ENCODE data around the gene TMEM44. TPM values are rescaled to one million over a fixed set of nuclear protein-coding genes. Genes with fewer than 3 reads are reported as not detected.

TMEM44 gene
- polyA plus RNA-seq, 1 donor (not counting 4 experiments of a cell fraction or from before 2014, with no cell fraction given): 13.3 TPM

DNA sequence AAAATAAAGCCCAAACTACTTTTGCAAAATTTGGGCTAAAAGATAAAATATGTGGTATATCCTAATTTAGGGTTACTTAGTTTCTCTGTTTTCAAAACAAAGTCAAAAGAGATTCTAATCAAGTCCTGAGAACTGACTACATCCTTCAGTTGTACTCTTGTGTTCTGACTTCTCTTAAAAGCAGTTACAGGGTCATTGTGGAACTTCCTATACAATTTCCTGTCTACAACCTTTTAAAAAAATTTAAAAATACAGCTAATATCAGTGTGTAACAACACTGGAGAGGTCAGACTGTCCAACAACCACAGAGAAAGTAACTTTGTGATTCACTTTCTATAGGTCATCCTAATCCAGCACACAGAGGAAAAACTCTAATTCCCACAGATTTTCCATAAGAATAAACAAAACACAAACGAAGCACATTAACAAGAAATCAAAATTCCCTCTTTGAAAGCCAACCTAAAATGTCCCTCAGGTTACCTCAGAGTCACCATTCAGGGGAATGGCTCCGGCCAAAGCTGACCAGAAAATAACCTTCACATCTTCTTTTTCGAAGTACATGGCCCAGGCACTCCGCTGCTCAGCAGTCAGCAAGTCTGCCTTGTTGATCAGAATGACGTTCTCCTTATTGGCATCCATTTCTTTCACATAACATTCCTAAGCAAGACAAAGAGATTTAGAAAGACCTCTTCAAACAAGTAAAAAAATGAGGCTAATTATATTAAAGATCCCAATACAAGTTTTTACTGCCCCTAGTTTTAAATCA, 25.4 kb upstream of the TMEM44 start:
- DNase-seq (ENCODE audit: low read depth, low spot score): no peak
- dilution Hi-C loops (cut with MboI; ENCODE audit: extremely low pct_ligation_motif_present, low sequenced_read_pairs): no loop called here
- no peaks in the 10 kb centered on the region for H3K4me1 ChIP-seq (ENCODE audit: control insufficient read depth, extremely low read depth, insufficient read depth, low read length)
- no peak overlapping the region for H3K27ac ChIP-seq (ENCODE audit: control insufficient read depth, insufficient read depth, low read length)
- H3K9me3 ChIP-seq (ENCODE audit: control insufficient read depth, low read depth, low read length): no peaks in the 10 kb centered on the region
- peaks cover 1% of the 10 kb centered on the region for H3K79me2 ChIP-seq (ENCODE audit: control insufficient read depth, insufficient read depth, low read length)
- H3K9ac ChIP-seq (ENCODE audit: control insufficient read depth, extremely low read depth, insufficient read depth, low read length): no peak overlapping the region
- H3K4me3 ChIP-seq (ENCODE audit: control insufficient read depth in 2 of 3, extremely low read depth in 1 of 3, insufficient read depth in 2 of 3, low read depth in 1 of 3, low read length in 3 of 3): no peak overlapping the region
- no peak overlapping the region for H2AFZ ChIP-seq (ENCODE audit: control insufficient read depth, low read length)
- H4K20me1 ChIP-seq (ENCODE audit: control insufficient read depth, extremely low read depth, insufficient read depth, low read length): no peaks in the 10 kb centered on the region
- H3K27me3 ChIP-seq (ENCODE audit: control insufficient read depth, extremely low read depth, insufficient read depth, low read length): no peaks in the 10 kb centered on the region
- H3K36me3 ChIP-seq (ENCODE audit: control insufficient read depth in 2 of 2, extremely low read depth in 1 of 2, insufficient read depth in 2 of 2, low read length in 2 of 2): peaks cover 13 to 17% of the 10 kb centered on the region in 2 experiments
- TF ChIP-seq EZH2 (IDR thresholded peaks at IDR 0.05; ENCODE audit: low read length): no peak
- TF ChIP-seq, protein P1, sequence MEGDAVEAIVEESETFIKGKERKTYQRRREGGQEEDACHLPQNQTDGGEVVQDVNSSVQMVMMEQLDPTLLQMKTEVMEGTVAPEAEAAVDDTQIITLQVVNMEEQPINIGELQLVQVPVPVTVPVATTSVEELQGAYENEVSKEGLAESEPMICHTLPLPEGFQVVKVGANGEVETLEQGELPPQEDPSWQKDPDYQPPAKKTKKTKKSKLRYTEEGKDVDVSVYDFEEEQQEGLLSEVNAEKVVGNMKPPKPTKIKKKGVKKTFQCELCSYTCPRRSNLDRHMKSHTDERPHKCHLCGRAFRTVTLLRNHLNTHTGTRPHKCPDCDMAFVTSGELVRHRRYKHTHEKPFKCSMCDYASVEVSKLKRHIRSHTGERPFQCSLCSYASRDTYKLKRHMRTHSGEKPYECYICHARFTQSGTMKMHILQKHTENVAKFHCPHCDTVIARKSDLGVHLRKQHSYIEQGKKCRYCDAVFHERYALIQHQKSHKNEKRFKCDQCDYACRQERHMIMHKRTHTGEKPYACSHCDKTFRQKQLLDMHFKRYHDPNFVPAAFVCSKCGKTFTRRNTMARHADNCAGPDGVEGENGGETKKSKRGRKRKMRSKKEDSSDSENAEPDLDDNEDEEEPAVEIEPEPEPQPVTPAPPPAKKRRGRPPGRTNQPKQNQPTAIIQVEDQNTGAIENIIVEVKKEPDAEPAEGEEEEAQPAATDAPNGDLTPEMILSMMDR (optimal IDR thresholded peaks at IDR 0.05 in 1 of 3, IDR thresholded peaks at IDR 0.05 in 1 of 3, conservative IDR thresholded peaks at IDR 0.05 in 1 of 3; ENCODE audit: extremely low read depth in 1 of 3, insufficient read depth in 2 of 3, low read length in 3 of 3): no peak
- H3K9me1 ChIP-seq (ENCODE audit: control insufficient read depth, extremely low read depth, insufficient read depth, low read length): no peaks in the 10 kb centered on the region
- H3K4me2 ChIP-seq (ENCODE audit: control insufficient read depth, extremely low read depth, insufficient read depth, low read depth, low read length): no peak overlapping the region
- no peak for FAIRE-seq

DNA sequence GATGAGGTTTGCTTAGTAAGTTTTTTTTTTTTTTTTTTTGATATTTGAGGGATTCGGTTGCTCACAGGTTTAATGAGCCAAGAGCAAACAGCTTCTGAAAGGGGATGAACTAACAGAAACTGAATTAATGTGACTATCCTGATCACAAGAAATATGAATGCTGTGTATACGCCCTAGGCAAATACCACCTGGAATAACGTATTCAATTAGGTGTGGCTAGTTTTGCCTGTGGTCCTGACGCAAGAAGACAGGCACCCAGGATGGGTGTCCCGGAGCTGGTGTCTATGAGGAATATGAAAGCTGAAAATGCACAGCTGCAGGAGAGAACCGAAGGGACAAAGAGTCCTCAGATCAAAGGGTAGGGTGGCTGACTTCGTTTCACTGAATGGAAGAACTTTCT, 24.2 kb upstream of the TMEM44 start:
- Histone ChIP-seq H3K79me2 (ENCODE audit: control insufficient read depth, insufficient read depth, low read length) (peaks cover 1% of the 10 kb centered on the region), H3K9me1 (ENCODE audit: control insufficient read depth, extremely low read depth, insufficient read depth, low read length) (no peaks in the 10 kb centered on the region), H3K9me3 (ENCODE audit: control insufficient read depth, low read depth, low read length) (no peaks in the 10 kb centered on the region), H4K20me1 (ENCODE audit: control insufficient read depth, extremely low read depth, insufficient read depth, low read length) (no peaks in the 10 kb centered on the region), H3K4me1 (ENCODE audit: control insufficient read depth, extremely low read depth, insufficient read depth, low read length) (no peaks in the 10 kb centered on the region), H3K36me3 (ENCODE audit: control insufficient read depth in 2 of 2, extremely low read depth in 1 of 2, insufficient read depth in 2 of 2, low read length in 2 of 2) (peaks cover 17 to 19% of the 10 kb centered on the region in 2 experiments), H3K27ac (ENCODE audit: control insufficient read depth, insufficient read depth, low read length) (no peak overlapping the region), H3K4me3 (ENCODE audit: control insufficient read depth in 2 of 3, extremely low read depth in 1 of 3, insufficient read depth in 2 of 3, low read depth in 1 of 3, low read length in 3 of 3) (no peak overlapping the region), H3K27me3 (ENCODE audit: control insufficient read depth, extremely low read depth, insufficient read depth, low read length) (no peaks in the 10 kb centered on the region), H3K9ac (ENCODE audit: control insufficient read depth, extremely low read depth, insufficient read depth, low read length) (no peak overlapping the region), H2AFZ (ENCODE audit: control insufficient read depth, low read length) (no peak overlapping the region), H3K4me2 (ENCODE audit: control insufficient read depth, extremely low read depth, insufficient read depth, low read depth, low read length) (no peak overlapping the region)
- TF ChIP-seq EZH2 (IDR thresholded peaks at IDR 0.05; ENCODE audit: low read length): no peak
- no peak for DNase-seq (ENCODE audit: low read depth, low spot score)
- no peak for FAIRE-seq
- dilution Hi-C loops (cut with MboI; ENCODE audit: extremely low pct_ligation_motif_present, low sequenced_read_pairs): no loop called here
